IMR-90 (cell line): ENCODE measurements around the gene NCAPH2. TPM values are rescaled to one million over a fixed set of nuclear protein-coding genes. Genes with fewer than 3 reads are reported as not detected.

Source experiments
- ATAC-seq: fragments of 200-7000 bp; cut with Tn5 transposase; 2 replicates; pipeline ENCODE4 v1.9.1; 2020; ENCODE audit warnings: low read depth, mild to moderate bottlenecking, moderate library complexity
- BruUV-seq: library from RNA; stranded (reverse); fragments of 400-500 nt; replicated peaks from 2 replicates; lab custom pipeline; 2021; lab: Mats Ljungman, UMichigan
- CTCF ChIA-PET: fragments of 300-600 bp; formaldehyde crosslinking; extraction: SDS; loops from one replicate; lab custom pipeline; 2021; ENCODE audit warnings: antibody characterized with exemption; lab: Yijun Ruan, JAX
- POLR2A ChIA-PET: fragments of 300-600 bp; sonication (Branson Sonifier 250); formaldehyde crosslinking; loops from one replicate; lab custom pipeline; 2022; ENCODE audit warnings: antibody characterized with exemption; ENCODE audit not compliant: unreplicated experiment; lab: Charles Lee
- DNase-seq: peaks from one replicate; pipeline ENCODE4 v3.0.0; 2013
- H2AFZ ChIP-seq: replicated peaks from 2 replicates; pipeline ENCODE3; 2013; ENCODE audit warnings: low read length, mild to moderate bottlenecking; ENCODE audit not compliant: poor library complexity
- H2AK5ac ChIP-seq: 2 replicates; pipeline ENCODE4 v1.6.1; 2013; ENCODE audit warnings: low read depth, low read length, inconsistent platforms
- H2AK9ac ChIP-seq: replicated peaks from 2 replicates; pipeline ENCODE3; 2013; ENCODE audit warnings: mild to moderate bottlenecking, low read depth, low read length, moderate library complexity; ENCODE audit not compliant: poor library complexity
- H2BK120ac ChIP-seq: 2 replicates; pipeline ENCODE4 v1.6.1; 2013; ENCODE audit warnings: low read depth, low read length, inconsistent platforms
- H2BK15ac ChIP-seq: 3 replicates; pipeline ENCODE4 v1.6.1; 2013; ENCODE audit warnings: low read depth, low read length, inconsistent platforms
- H2BK20ac ChIP-seq: 2 replicates; pipeline ENCODE4 v1.6.1; 2013; ENCODE audit warnings: low read depth, mild to moderate bottlenecking, inconsistent platforms, low read length, moderate library complexity
- H2BK5ac ChIP-seq: 2 replicates; pipeline ENCODE4 v1.6.1; 2013; ENCODE audit warnings: mild to moderate bottlenecking, low read depth, low read length, inconsistent platforms; ENCODE audit not compliant: poor library complexity, severe bottlenecking
- H3K14ac ChIP-seq: replicated peaks from 2 replicates; pipeline ENCODE4 v1.6.1; 2013; ENCODE audit warnings: low read depth, low read length, inconsistent platforms
- H3K18ac ChIP-seq: 2 replicates; pipeline ENCODE4 v1.6.1; 2013; ENCODE audit warnings: low read depth, low read length, control low read depth
- H3K23ac ChIP-seq: 2 replicates; pipeline ENCODE4 v1.6.1; 2013; ENCODE audit warnings: low read depth, low read length, inconsistent platforms
- H3K27ac ChIP-seq: 2 replicates; pipeline ENCODE4 v1.5.1; 2013; ENCODE audit warnings: mild to moderate bottlenecking, control low read depth, low read length; ENCODE audit not compliant: insufficient read depth
- H3K27me3 ChIP-seq: 2 replicates; pipeline ENCODE4 v1.6.1; 2013; ENCODE audit warnings: low read length; ENCODE audit not compliant: control insufficient read depth, insufficient read depth
- H3K36me3 ChIP-seq: 2 replicates; pipeline ENCODE4 v1.6.1; 2013; ENCODE audit warnings: low read length, mixed read lengths; ENCODE audit not compliant: control insufficient read depth, insufficient read depth
- H3K4ac ChIP-seq: 2 replicates; pipeline ENCODE4 v1.6.1; 2013; ENCODE audit warnings: low read depth, low read length, inconsistent platforms
- H3K4me1 ChIP-seq: 2 replicates; pipeline ENCODE4 v1.6.1; 2013; ENCODE audit warnings: low read length, mixed read lengths; ENCODE audit not compliant: control insufficient read depth, insufficient read depth
- H3K4me2 ChIP-seq: 2 replicates; pipeline ENCODE4 v1.6.1; 2013; ENCODE audit warnings: low read depth, mild to moderate bottlenecking, control low read depth, low read length, moderate library complexity
- H3K4me3 ChIP-seq: 2 replicates; pipeline ENCODE4 v1.5.1; 2013; ENCODE audit warnings: low read depth, mild to moderate bottlenecking, control low read depth, low read length, moderate library complexity; ENCODE audit not compliant: insufficient read depth
- H3K56ac ChIP-seq: 2 replicates; pipeline ENCODE4 v1.6.1; 2013; ENCODE audit warnings: low read length, inconsistent platforms; ENCODE audit not compliant: insufficient read depth; ENCODE audit errors: extremely low read depth
- H3K79me1 ChIP-seq, 2 experiments: 2 replicates each; pipeline ENCODE4 v1.6.1; 2013; ENCODE audit warnings: low read length in 2 of 2, inconsistent platforms in 1 of 2, low read depth in 1 of 2
- H3K9ac ChIP-seq: 2 replicates; pipeline ENCODE4 v1.6.1; 2013; ENCODE audit warnings: low read depth, low read length, control low read depth
- H3K9me1 ChIP-seq: 2 replicates; pipeline ENCODE4 v1.6.1; 2013; ENCODE audit warnings: low read length, inconsistent platforms; ENCODE audit not compliant: insufficient read depth
- H3K9me3 ChIP-seq: 2 replicates; pipeline ENCODE4 v1.6.1; 2013; ENCODE audit warnings: low read length; ENCODE audit not compliant: control insufficient read depth, insufficient read depth
- H4K20me1 ChIP-seq: 2 replicates; pipeline ENCODE4 v1.6.1; 2013; ENCODE audit warnings: low read length, inconsistent platforms; ENCODE audit not compliant: insufficient read depth
- H4K5ac ChIP-seq: 2 replicates; pipeline ENCODE4 v1.6.1; 2013; ENCODE audit warnings: mild to moderate bottlenecking, low read depth, low read length, control low read depth
- H4K8ac ChIP-seq, 2 experiments: 2 replicates each; pipeline ENCODE4 v1.6.1; 2013; ENCODE audit warnings: low read depth in 2 of 2, low read length in 2 of 2, control low read depth in 1 of 2, inconsistent platforms in 1 of 2
- H4K91ac ChIP-seq: 2 replicates; pipeline ENCODE4 v1.6.1; 2013; ENCODE audit warnings: low read depth, low read length, inconsistent platforms; ENCODE audit not compliant: insufficient read depth
- CHD1 ChIP-seq: IDR thresholded peaks from 2 replicates; pipeline ENCODE4 v1.6.1; 2012; ENCODE audit warnings: low read depth, low read length, improper control_type of control experiment
- WGBS, 2 experiments: methylation state at CpG; one replicate each; pipeline versions ENCODE4 v1.1.5 to v1.1.7; 2013; ENCODE audit warnings: missing lambda C conversion rate in 2 of 2; ENCODE audit not compliant: insufficient read length in 1 of 2; ENCODE audit errors: extremely low coverage in 2 of 2; 5-methylcytosine and 5-hydroxymethylcytosine counted together
- dilution Hi-C: fragments of 300-500 bp; cut with HindIII; formaldehyde crosslinking; loops from one replicate; pipeline ENCODE4 v1.14.3; 2018; ENCODE audit warnings: low sequenced_read_pairs; ENCODE audit not compliant: unreplicated experiment
- in situ Hi-C: fragments of 300-500 bp; cut with MboI; formaldehyde crosslinking; loops from 3 replicates; pipeline ENCODE4 v1.14.3; 2019; ENCODE audit warnings: low sequenced_read_pairs, inconsistent platforms, mixed read lengths
- intact Hi-C: fragments of 100-400 bp; cut with micrococcal nuclease; formaldehyde crosslinking; loops from 2 replicates; pipeline ENCODE4 v1.10.0; 2022
- polyA plus RNA-seq, 3 experiments: library from polyadenylated mRNA; depleted of rRNA; stranded (reverse); fragments of >200 nt; gene quantifications; 2 replicates each; pipeline ENCODE4 v1.2.3, GENCODE V29; 2012; ENCODE audit warnings: low replicate concordance in 1 of 3
- total RNA-seq: library from RNA; depleted of rRNA; stranded (reverse); fragments of >200 nt; gene quantifications from 2 replicates; pipeline ENCODE4 v1.2.3, GENCODE V29; 2012

Gene NCAPH2
- total and polyA plus RNA-seq, 2 of the 4 experiments (the other 2 are of a cell fraction): 30.2 to 38.5 TPM

DNA sequence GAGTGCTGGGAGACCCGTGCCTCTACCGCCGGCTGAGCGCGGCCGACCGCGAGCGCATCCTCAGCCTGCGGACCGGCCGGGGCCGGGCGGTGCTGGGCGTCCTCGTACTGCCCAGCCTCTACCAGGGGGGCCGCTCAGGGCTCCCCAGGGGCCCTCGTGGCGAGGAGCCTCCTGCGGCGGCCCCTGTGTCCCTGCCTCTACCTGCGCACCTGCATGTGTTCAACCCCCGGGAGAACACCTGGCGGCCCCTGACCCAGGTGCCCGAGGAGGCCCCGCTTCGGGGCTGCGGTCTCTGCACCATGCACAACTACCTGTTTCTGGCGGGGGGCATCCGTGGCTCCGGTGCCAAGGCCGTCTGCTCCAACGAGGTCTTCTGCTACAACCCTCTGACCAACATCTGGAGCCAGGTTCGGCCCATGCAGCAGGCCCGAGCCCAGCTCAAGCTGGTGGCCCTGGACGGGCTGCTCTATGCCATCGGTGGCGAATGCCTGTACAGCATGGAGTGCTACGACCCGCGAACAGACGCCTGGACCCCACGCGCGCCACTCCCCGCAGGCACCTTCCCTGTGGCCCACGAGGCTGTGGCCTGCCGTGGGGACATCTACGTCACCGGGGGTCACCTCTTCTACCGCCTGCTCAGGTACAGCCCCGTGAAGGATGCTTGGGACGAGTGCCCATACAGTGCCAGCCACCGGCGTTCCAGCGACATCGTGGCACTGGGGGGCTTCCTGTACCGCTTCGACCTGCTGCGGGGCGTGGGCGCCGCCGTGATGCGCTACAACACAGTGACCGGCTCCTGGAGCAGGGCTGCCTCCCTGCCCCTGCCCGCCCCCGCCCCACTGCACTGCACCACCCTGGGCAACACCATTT, 41.1 kb downstream of the NCAPH2 start:
- no peak overlapping the region for H3K18ac ChIP-seq
- no peak overlapping the region for H3K14ac ChIP-seq
- H3K4me1 ChIP-seq: no peaks in the 10 kb centered on the region; the same call in 1 of the 2 replicates
- H3K4ac ChIP-seq: no peak overlapping the region
- ChIA-PET POLR2A (no interaction called here), CTCF (no interaction called here)
- no peaks in the 10 kb centered on the region for H3K9me3 ChIP-seq
- H3K4me3 ChIP-seq: no peak overlapping the region
- H4K91ac ChIP-seq: no peak overlapping the region
- no peak overlapping the region for H2BK120ac ChIP-seq
- no peak overlapping the region for H3K27ac ChIP-seq
- intact Hi-C loops (no loop called here), in situ Hi-C loops (no loop called here), dilution Hi-C loops (no loop called here)
- no TSS peak for BruUV-seq
- WGBS, 2 experiments: 64% methylated on average over 65 of the region's 68 CpGs; no CpG with 5 or more reads in 1 of the 2 experiments
- H2AK5ac ChIP-seq: no peak overlapping the region
- H4K20me1 ChIP-seq: no peaks in the 10 kb centered on the region
- H4K5ac ChIP-seq: no peak overlapping the region
- no peak overlapping the region for H2BK15ac ChIP-seq
- H3K36me3 ChIP-seq: no peaks in the 10 kb centered on the region
- H2AFZ ChIP-seq: no peak overlapping the region
- no peak overlapping the region for H2AK9ac ChIP-seq
- no peak overlapping the region for H3K23ac ChIP-seq
- H4K8ac ChIP-seq: no peak overlapping the region
- H3K4me2 ChIP-seq: no peak overlapping the region
- no peak overlapping the region for H2BK5ac ChIP-seq
- no peak overlapping the region for H3K9ac ChIP-seq
- no peak for ATAC-seq
- H3K27me3 ChIP-seq: peaks cover 79% of the 10 kb centered on the region
- no peak for TF ChIP-seq CHD1
- H3K56ac ChIP-seq: no peak overlapping the region
- DNase-seq: no peak
- no peaks in the 10 kb centered on the region for H3K9me1 ChIP-seq
- H3K79me1 ChIP-seq: no peaks in the 10 kb centered on the region
- H2BK20ac ChIP-seq: no peak overlapping the region
